GM12878 (cell line): ENCODE measurements around the gene TCEA2. TPM values are rescaled to one million over a fixed set of nuclear protein-coding genes. Genes with fewer than 3 reads are reported as not detected.
A peak's percentile ranks its signal among the peaks of the same experiment; 100 is the strongest.

Source experiments
- BCL11A ChIP-seq: IDR thresholded peaks from 2 replicates; pipeline ENCODE4 v1.6.1; 2011; ENCODE audit warnings: low read depth, low read length
- BCLAF1 ChIP-seq: fragments of 450-650 bp; IDR thresholded peaks from 2 replicates; pipeline ENCODE4 v1.6.1; 2017; ENCODE audit warnings: antibody characterized with exemption, mild to moderate bottlenecking, moderate library complexity
- BRCA1 ChIP-seq: IDR thresholded peaks from 2 replicates; pipeline ENCODE4 v1.6.1; 2011; ENCODE audit warnings: low read depth, low read length, improper control_type of control experiment
- CUX1 ChIP-seq: IDR thresholded peaks from 2 replicates; pipeline ENCODE4 v1.6.1; 2012; ENCODE audit warnings: improper control_type of control experiment, low read depth, low read length; ENCODE audit not compliant: insufficient replicate concordance
- E2F8 ChIP-seq: fragments of 450-650 bp; IDR thresholded peaks from 2 replicates; pipeline ENCODE4 v1.6.1; 2018; ENCODE audit warnings: mild to moderate bottlenecking, low read depth, moderate library complexity; ENCODE audit not compliant: partially characterized antibody
- EGR1 ChIP-seq, 2 experiments: IDR thresholded peaks; 1 replicate in 1 of 2; 2 replicates in 1 of 2; pipeline ENCODE4 v1.6.1; 2011 to 2012; ENCODE audit warnings: low read depth in 2 of 2, low read length in 2 of 2, borderline replicate concordance in 1 of 2, mild to moderate bottlenecking in 1 of 2, moderate library complexity in 1 of 2
- JUNB ChIP-seq: IDR thresholded peaks from 2 replicates; pipeline ENCODE4 v1.6.1; 2016; ENCODE audit warnings: antibody characterized with exemption, mild to moderate bottlenecking
- MYB ChIP-seq: fragments of 150-350 bp; IDR thresholded peaks from 2 replicates; pipeline ENCODE4 v1.6.1; 2014; ENCODE audit warnings: mild to moderate bottlenecking, low read depth, low read length, borderline replicate concordance
- NBN ChIP-seq: fragments of 450-650 bp; IDR thresholded peaks from 2 replicates; pipeline ENCODE4 v1.6.1; 2016
- RAD21 ChIP-seq: IDR thresholded peaks from 2 replicates; pipeline ENCODE4 v1.6.1; 2011; ENCODE audit warnings: mild to moderate bottlenecking, low read depth, low read length, moderate library complexity; ENCODE audit not compliant: insufficient read depth
- RELB ChIP-seq: fragments of 450-650 bp; IDR thresholded peaks from 2 replicates; pipeline ENCODE4 v1.6.1; 2017; ENCODE audit warnings: low read depth, mild to moderate bottlenecking, moderate library complexity
- RUNX3 ChIP-seq: IDR thresholded peaks from 2 replicates; pipeline ENCODE4 v1.6.1; 2012; ENCODE audit warnings: low read length, inconsistent platforms
- SMARCA5 ChIP-seq: fragments of 450-650 bp; IDR thresholded peaks from 2 replicates; pipeline ENCODE4 v1.6.1; 2017; ENCODE audit warnings: mild to moderate bottlenecking
- TARDBP ChIP-seq: IDR thresholded peaks from 2 replicates; pipeline ENCODE4 v1.6.1; 2016; ENCODE audit warnings: borderline replicate concordance
- TCF12 ChIP-seq: IDR thresholded peaks from 2 replicates; pipeline ENCODE4 v1.6.1; 2011; ENCODE audit warnings: low read depth, mild to moderate bottlenecking, low read length
- TCF3 ChIP-seq: IDR thresholded peaks from 2 replicates; pipeline ENCODE4 v1.6.1; 2012; ENCODE audit warnings: low read depth, mild to moderate bottlenecking, low read length, borderline replicate concordance; ENCODE audit not compliant: insufficient read depth
- ZNF207 ChIP-seq: fragments of 450-650 bp; IDR thresholded peaks from 2 replicates; pipeline ENCODE4 v1.6.1; 2014; ENCODE audit warnings: antibody characterized with exemption, mild to moderate bottlenecking, borderline replicate concordance
- polyA plus RNA-seq, 11 experiments: library from polyadenylated mRNA; depleted of rRNA in 4 of 11; unstranded in 6 of 11; stranded (reverse) in 5 of 11; fragments of >200 nt; fragmentation: Nextera tagmentation in 4 of 11; fragmentation: Illumina TruSeq in 1 of 11; extraction: Ambion mirVana in 4 of 11; extraction: Trizol in 1 of 11; gene quantifications; 1 replicate in 1 of 11; 2 replicates in 10 of 11; pipeline versions ENCODE4 v1.2.1 to v1.2.3, GENCODE V29; 2011 to 2016; ENCODE audit warnings: inconsistent platforms in 2 of 11, missing spikeins in 2 of 11, low read depth in 1 of 11
- total RNA-seq, 4 experiments: library from RNA; depleted of rRNA in 3 of 4; stranded (reverse); fragments of >200 nt in 3 of 4; fragmentation: Illumina TruSeq in 1 of 4; extraction: Trizol in 1 of 4; gene quantifications; 2 replicates each; pipeline versions ENCODE4 v1.2.1 to v1.2.3, GENCODE V29; 2013 to 2021

The TCEA2 gene
- total and polyA plus RNA-seq, 10 of the 15 experiments (the other 5 are each of a cell fraction or from before 2014, with no cell fraction given) = 3.4 to 42.5 (median 13.3) TPM

GRCh38 chr20:64038565-64039292 is 24.3 kb upstream of the TCEA2 start (continued):
- TF ChIP-seq CUX1 (no peak), TCF3 (0 out of 2 replicates have a peak, but pooled peaks have one; percentile 63), NBN (peak; percentile 45; the same call in 1 of the 2 replicates), BCL11A (no peak), SMARCA5 (peak; percentile 94), ZNF207 (peak; percentile 91), MYB (no peak), RUNX3 (no peak), JUNB (no peak), BCLAF1 (no peak), TARDBP (no peak), RAD21 (peak; percentile 72), E2F8 (no peak), BRCA1 (no peak), RELB (peak; percentile 46; the same call in 1 of the 2 replicates), TCF12 (peak; percentile 78), EGR1 (IDR thresholded peaks at IDR 0.05; ENCODE audit: borderline replicate concordance in 1 of 2, low read depth in 2 of 2, low read length in 2 of 2) (0 out of 3 replicates have a peak, but pooled peaks of 1 of the 2 experiments have one; percentile 18)
